NCI-H1092 treated with DMSO at 0.1 percent for 48 hours (cell line): Measurements from ENCODE around the gene CDC73.
A peak's percentile ranks its signal among the peaks of the same experiment; 100 is the strongest.
"Not testable (repeated sequence)": the region's sequence is repeated elsewhere in the genome, so short reads cannot be mapped to it uniquely, and the experiment has no call there.

ENCODE experiments used
- DNase-seq: peaks from one replicate; lab custom pipeline; 2025; lab: John Stamatoyannopoulos, UW

The CDC73 gene

DNA sequence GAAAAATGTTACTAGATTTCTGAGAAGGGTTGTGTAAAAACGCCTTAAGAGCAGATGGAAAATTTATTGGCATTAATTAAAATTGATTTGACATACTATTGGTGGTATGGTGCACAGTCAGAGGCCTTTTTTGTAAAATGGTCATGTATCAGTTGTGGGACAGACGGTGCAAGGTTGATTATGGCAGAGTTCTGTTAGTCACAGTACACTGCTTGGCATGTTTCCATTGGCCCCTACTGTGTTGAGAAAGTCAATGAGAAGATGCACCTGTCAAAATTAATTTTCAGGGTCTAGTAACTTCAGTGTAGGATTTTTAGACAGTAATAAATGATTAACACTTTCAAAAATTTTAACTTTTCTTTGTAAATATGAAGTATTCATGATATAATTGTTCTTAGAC is 60.2 kb downstream of the CDC73 start:
- no peak for DNase-seq

DNA sequence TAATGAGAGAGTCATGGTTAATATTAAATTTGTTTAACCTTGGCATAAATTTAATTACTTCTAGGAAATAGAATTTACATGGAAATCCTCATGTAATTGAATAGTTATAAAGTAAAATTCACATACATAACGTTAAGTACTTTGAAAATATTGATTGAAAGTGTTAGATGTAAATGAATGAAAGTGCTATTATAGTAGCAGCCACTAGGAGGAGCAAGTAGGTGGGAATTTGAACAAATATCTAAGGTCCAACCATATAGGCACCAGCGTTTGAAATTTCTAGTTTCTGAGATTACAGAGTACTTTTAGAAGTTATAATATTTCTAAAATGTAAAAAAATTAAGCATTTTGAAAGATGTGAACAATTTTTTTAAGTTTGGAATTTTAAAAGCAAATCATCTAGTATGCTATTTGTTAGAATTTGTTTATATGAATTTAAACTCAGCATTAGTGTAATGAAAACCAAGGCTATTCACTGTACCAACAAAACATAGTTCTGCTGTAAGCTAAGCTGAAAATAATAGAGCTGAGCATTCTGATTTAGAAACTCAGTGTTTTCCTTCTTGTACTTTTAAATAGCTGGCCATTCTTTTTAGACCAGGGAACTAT is 61.3 kb downstream of the CDC73 start:
- peak; percentile 88 for DNase-seq

DNA sequence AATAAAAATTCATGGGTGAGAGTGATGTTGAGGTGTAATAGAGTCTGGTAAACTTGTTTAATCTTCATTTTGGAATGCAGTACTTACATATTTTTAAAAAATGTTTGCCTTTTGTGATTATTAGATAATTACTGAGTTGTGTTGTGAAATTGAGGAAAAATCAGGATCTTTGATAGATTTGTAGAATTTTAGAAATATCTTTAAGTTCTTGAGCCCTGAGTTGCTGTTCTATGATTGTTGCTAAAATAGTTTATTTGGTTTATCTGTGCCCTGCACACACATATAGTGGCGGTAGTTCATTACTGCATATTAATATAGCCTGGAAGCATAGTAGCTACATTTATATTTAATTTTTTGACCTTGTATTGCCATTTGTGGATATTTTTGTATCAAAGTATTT is 62.9 kb downstream of the CDC73 start:
- no peak for DNase-seq

DNA sequence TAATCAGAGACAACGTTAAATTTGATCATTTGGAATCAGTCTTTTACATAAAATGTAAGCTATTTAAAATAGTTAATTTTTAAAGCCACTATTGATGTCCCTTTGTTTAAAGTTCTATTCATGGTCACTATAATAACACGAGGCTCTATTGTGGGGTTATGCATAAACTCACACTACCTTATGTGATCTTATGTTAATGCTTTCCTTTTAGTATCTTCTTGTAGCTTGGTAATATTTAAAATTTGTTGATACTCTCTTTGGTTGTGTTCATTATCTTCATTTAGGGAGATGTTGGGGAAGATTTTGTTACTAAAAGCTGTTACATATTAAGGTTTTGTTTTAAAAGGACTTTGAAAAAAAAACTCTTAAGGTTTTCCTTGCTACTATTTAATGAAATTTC is 63.4 kb downstream of the CDC73 start:
- peak; percentile 37 for DNase-seq

DNA sequence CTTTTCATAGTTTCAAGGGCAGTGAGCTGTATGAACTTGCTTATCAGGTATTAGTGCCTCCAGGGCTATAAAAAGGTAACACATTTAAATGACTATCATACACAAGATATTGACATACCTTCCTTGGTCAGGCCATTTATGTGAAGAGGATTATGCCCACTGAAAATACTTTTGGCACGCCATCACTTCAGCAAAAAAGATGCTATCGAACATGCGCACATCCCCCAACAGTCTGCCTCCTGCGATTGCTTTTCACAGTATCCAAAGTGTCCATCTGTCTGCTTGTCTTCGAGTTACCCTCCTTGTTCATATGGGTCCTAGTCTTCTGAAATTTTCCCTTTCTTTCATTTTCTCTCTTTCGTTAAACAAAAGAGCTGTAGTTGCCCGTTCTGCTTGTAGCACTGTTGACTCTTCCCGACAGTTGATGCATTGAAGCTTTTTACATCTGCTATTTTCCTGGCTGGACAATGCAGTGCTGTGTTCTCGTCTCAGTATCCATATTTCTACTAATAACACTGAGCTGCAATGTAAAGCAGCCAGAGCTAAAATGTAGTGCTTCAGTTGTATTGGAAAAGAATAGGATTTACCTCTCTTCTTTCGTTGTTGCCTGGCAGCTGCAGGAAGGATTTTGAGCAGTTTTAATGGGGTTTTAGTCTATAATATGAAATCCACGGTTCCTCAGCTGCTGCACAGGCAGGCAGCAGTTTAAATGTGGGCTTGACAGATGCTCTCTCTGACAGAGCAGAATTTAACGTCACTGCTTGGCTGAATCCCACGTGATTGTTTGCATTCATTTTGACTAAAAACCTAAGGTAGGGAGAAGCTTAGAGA is 64.3 kb downstream of the CDC73 start, which contains the start of gene B3GALT2:
TSS of gene B3GALT2 (minus strand) at position 713 of the 831 bp plus-strand sequence. CDS start 5,051 bp downstream, outside the sequence.
- peak; percentile 95 for DNase-seq

DNA sequence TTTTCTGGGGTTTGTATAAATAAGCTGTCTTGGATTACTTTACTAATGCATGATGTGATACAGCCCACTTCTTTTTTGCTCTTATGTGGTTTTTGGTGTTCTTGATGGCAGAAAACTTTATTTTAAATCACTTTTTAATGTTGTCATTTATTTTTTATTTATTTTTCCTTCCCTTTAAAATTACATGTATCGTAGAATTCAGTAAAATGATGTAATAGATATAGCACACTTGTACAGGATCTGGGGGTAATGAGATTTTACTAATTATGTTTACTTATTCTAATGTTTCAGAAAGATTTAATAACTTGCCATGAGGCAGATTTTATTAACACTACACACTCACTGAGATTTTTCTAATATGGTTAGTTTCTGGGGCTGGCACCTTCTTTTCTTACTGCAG is 65.3 kb downstream of the CDC73 start:
- peak; percentile 66 for DNase-seq

DNA sequence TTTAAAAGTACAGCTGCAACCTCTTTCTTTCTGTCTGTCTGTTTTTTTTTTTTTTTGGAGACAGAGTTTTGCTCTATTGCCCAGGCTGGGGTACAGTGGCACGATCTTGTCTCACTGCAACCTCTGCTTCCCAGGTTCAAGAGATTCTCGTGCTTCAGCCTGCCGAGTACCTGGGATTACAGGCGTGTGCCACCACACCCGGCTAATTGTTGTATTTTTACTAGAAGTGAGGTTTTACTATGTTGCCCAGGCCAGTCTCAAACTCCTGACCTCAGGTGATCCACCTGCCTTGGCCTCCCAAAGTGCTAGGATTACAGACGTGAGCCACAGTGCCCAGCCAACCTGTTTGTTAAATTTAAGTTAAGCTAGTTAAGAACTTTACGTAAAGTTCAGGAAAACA is 67.1 kb downstream of the CDC73 start:
- not testable (repeated sequence) for DNase-seq

DNA sequence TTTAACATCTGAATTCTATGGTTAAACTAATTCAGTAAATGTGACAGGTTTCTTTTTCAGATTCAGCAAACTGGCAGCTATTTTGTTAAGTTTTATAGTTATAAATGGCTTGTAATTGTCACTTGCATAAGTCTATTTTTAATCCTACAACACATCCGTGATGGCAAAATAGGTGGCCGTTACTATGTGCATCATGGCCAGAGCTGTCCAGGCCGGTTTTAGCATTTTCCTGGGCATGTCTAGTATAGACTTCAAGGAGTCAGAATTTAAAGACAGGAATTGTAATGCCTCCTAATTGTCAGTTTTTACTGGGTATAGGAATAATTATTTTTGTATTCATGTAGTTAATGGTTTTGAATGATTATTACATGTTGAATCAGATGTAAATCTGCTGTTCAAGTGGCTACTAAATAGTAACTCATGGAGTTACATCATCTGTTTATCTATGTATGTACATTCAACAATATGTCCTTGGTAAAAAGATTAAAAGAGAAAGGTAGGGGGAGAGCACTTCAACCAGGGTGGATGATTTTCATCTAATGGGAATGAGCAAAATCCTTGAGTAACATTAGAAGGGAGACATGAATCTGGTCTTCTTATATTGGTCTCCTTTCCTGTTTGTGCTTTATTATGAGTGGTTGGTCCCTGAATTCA is 67.7 kb downstream of the CDC73 start:
- DNase-seq = no peak

DNA sequence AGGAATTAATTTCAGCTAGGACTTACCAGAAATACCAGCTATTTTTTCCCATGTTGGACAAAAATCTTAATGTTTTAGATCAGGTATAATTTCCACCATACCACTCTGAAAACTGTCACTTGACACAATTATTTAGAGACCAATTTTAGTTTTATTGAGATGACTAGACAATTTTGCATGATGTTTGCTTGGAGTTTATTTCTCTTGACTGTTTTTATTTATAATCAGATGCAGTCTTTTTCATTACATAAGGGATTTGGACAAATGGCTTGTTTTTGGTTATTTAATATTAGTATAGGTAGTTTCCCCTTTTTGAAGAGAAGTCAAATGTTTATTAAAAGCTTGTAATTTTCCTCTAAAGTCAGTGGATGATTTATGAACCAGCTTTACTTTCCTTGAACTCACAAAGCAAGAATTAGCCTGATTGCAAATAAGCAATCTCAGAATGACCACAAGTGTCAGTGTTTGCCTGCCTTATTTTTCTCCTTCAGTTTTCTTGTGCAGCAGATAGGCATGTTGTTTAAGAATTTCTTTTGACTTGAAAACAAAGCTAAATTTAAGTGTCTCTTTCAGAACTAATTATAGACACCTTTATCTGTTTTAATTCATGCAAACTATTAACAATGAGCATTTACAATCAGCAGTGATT is 68.4 kb downstream of the CDC73 start:
- DNase-seq = no peak

DNA sequence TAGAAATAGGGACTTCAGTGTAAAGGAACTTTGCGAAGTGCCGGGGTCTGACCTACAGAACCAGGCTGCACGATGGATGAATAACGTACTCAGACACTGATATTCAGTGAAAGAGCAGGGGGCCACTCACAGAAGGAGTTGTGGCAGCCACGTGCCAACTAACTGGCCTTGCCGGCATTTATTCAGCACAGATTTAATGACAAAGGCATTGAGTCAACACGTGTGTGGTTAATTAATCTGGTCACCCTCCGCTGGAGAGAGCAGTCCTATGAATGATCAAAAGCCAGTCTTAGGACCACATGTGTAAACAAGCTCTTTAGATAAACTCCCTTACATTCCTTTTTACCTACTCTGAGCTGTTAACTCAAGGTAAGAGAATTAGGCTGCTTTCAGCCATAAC is 70.8 kb downstream of the CDC73 start:
- no peak for DNase-seq

DNA sequence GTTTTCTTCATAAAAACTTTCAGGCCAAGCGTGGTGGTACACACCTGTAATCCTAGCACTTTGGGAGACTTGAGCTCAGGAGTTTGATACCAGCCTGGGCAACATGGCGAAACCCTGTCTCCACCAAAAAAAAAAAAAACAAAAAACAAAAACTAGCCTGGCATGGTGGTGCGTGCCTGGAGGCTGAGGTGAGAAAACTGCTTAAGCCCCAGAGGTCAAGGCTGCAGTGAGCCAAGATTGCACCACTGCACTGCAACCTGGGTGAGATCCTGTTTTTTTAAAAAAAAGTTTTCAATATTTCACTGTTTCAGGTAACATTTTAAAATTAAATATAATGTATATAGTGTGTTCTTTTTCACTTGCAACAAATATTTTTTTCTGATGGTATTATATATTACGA is 78.1 kb downstream of the CDC73 start:
- DNase-seq = no peak

DNA sequence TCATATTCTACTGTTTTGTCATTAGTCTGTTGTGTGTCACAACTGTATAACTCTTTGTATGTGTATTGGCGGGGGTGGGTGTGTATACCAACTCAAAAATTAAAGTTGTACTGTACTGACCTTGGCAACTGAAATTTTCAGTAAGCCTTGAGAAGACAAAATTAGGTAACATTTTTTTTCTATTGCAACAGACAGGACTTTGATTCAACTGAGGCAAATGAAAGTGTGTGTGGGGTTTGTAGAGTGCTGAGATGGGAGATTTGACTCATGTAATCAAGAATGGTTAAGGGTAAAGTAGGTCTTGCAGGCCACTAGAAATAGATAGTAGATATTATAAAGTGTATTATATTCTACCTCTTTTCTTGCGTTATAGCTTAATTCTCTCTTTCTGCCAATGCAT is 79.2 kb downstream of the CDC73 start:
- no peak for DNase-seq

DNA sequence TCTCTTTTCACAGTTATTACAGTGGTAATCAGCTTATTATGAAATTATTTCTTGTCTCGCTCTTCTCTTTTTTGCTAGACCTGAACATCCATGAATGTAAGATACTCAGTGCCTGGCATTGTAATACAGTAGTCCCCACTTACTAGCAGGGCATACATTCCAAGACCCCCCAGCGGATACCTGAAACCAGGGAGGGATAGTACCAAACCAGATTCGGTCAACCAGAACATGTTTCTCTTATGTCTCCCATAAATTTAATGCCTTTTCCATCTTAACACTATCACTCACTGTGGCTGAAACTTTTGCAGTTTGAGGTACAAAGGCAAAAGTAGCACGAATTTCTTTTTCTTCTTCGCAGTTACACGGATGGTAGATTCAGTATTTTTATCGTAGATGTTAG is 89.2 kb downstream of the CDC73 start:
- DNase-seq = no peak

DNA sequence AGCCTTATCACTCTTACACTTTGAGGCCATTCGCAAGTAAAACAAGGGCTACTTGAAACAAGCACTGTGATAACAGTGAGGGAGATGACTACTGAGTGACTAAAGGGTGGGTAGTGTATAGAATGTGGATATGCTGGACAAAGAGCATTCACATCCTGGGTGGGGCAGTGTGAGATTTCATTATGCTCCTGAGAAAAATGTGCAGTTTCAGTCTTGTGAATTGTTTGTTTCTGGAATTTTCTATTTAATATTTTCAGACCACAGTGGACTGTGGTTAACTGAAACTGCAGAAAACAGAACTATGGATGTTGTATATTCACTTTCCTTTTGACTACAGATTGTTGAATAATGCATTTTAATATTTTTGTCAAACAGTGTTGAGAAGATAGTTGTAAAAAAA is 89.7 kb downstream of the CDC73 start:
- DNase-seq = no peak

DNA sequence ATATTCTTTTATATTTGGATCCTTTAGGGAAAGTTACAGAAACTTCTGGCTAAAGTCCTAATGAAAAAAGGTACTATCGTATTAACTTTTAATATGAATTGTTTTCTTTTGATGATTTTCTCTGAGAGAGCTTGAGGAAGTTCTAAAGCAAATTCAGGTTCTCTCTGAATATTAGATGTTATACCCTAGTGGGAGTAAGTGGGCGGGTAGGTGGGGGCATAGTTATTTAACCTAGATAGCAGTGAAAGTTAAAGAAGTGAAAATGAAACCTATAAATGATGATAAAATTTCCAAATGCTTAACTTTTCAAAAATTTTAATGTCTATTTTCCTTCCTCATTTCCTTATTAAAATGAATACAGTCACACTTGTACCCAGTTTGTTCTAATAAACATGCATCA is 90.8 kb downstream of the CDC73 start:
- no peak for DNase-seq

DNA sequence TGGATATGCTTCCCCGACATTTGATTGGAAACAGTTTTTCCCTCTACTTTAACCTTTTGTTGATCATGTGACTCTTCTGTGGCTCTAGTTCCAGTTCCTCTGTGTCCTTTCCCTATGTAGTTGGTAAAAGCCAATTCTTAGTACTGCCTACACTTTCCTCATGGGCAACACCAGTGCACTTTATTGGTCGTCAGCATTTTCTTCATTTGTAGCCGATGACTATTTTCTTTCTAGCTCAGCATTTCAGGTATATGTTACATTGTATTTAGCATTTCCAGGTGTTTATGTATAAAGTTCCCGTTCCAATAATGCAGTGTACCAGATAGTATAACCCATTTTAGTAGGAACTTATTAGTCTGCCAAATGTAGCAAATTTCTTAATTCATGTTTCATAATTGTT is 92.2 kb downstream of the CDC73 start:
- no peak for DNase-seq

DNA sequence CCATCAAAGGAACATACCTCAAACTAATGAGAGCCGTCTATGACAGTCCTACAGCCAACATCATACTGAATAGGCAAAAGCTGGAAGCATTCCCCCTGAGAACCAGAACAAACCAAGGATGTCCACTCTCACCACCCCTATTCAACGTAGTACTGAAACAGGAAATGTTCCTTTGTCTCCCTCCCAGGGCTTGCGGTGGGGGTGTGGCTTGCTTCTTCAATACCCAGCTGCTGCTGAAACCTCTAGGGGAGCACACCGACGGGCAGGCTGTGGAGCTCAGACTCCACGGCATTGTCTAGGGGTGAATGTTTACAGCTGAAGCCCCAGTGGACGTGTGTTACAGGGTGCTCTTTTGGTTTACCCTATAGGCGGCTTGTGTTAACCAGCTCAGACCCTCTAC is 95.1 kb downstream of the CDC73 start:
- DNase-seq = no peak

DNA sequence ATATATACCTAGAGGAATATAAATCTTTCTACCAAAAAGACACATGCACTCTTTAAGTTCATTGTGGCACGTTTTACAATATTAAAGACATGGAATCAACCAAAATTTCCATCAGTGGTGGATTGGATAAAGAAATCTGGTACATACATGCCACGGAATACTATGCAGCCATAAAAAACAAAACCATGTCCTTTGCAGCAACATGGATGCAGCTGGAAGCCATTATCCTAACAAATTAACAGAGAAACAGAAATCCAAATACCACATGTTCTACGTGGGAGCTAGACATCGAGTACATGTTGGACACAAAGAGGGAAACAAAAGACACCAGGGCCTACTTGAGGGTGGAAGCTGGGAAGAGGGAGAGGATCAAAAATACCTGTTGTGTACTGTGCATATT is 97.6 kb downstream of the CDC73 start:
- DNase-seq = no peak

DNA sequence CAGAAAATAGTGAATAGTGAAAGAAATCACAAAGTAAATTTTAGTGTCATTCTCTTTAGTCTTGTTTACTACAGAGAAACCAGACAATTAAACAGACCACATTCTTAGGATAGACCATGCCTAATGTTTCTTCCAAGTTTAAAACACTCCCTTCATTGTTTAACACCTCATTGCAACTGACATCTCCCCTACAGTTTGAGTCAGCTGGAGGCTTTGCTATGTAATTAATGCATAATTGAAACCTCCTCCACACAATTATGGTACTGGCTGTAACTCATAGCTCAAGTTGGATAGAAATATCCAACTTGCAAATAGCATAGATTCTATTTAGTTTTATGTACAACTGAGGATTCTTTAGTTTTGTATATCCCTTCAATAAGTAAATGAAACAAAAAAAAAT is 99.8 kb downstream of the CDC73 start:
- DNase-seq = no peak

DNA sequence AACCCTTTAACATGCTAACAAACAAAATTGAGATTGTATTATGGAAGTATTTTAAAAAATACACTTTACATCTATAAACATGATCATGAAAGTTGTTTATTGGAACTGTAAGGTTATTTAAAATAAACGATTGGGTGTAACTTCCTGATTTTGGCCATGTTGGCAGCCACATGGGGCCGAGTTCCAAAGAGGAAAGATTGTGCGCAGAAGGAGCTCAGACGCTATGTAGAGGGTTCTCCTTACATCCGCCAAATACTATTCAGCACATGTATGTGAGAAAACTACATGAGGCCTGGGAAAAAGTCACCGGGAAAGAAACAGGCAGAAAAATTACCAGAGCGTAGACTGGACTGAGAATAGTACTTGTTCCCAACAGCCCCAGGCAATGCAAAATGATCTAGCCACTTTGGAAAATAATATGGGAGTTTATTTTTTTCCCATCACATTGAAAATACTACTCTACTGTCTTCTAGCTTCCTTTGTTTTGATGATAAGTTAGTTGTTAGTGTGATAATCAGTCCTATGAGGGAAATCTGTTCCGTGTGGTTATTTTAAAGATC is 100.3 kb downstream of the CDC73 start:
- no peak for DNase-seq

DNA sequence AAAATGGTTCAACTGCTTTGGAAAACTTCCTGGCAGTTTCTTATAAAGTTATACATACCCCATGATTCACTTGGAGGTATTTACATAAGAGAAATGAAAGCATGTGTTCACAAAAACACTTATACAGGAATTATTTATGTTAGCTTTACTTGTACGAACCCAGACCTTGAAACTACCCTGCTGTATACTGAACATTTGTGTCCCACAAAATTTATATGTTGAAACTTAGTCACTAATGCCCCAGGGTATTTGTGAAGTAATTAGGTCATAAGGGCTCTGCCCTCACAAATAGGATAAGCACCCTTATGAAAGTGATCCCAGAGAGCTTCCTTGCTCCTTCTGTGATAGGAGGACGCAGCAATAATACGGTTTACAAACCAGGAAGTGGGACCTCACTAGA is 107.3 kb downstream of the CDC73 start:
- DNase-seq = no peak

DNA sequence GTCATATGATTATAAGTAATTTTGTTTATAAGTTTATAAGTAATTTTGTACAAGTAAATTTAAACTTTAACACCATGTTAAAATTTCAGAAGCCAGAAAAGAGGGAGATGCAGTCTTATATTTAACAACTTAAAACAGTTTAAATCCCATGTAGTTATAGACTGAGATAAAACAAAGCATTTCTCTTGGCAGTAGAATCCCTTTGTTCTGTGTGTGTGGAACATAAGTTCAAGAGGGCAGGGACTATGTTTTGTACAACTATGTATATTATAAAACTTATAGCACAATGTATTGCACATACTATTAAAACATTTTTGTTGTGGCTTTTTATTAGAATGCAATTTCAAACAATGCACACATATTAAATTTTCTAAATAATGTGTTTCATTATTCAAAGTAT is 109.3 kb downstream of the CDC73 start:
- DNase-seq = not testable (repeated sequence)
